CD14-positive monocyte (primary cell): ENCODE data around the gene COL20A1. TPM values are rescaled to one million over a fixed set of nuclear protein-coding genes. Genes with fewer than 3 reads are reported as not detected.

Source experiments
- DNase-seq, 3 donors: peaks; one replicate each; pipeline ENCODE4 v3.0.0-alpha.2; 2011 to 2022
- H2AFZ ChIP-seq: 2 replicates; pipeline ENCODE4 v1.6.0; 2012; ENCODE audit warnings: mild to moderate bottlenecking, low read depth, low read length, inconsistent platforms; ENCODE audit not compliant: insufficient read depth, poor library complexity, severe bottlenecking
- H3K27ac ChIP-seq, 2 donors: 1 replicate in 1 of 2; 2 replicates in 1 of 2; pipeline ENCODE4 v1.5.1; 2012 to 2013; ENCODE audit warnings: low read length in 2 of 2, control low read depth in 1 of 2, inconsistent platforms in 1 of 2, low read depth in 1 of 2, mild to moderate bottlenecking in 1 of 2
- H3K27me3 ChIP-seq, 2 donors: one replicate each; pipeline versions ENCODE4 v1.6.0 to v1.6.1; 2011 to 2013; ENCODE audit warnings: low read length in 2 of 2; ENCODE audit not compliant: control insufficient read depth in 2 of 2, insufficient read depth in 2 of 2
- H3K36me3 ChIP-seq, 2 donors: replicated peaks in 1 of 2; 1 replicate in 1 of 2; 2 replicates in 1 of 2; pipeline versions ENCODE4 v1.5.1 to v1.6.1; 2012 to 2013; ENCODE audit warnings: low read length in 2 of 2, control low read depth in 1 of 2, inconsistent platforms in 1 of 2, mild to moderate bottlenecking in 1 of 2; ENCODE audit not compliant: insufficient read depth in 2 of 2, control insufficient read depth in 1 of 2
- H3K4me1 ChIP-seq, 2 donors: 1 replicate in 1 of 2; 2 replicates in 1 of 2; pipeline versions ENCODE4 v1.5.1 to v1.6.1; 2012 to 2013; ENCODE audit warnings: low read length in 2 of 2, control low read depth in 1 of 2, inconsistent platforms in 1 of 2, mild to moderate bottlenecking in 1 of 2, moderate library complexity in 1 of 2; ENCODE audit not compliant: insufficient read depth in 2 of 2, control insufficient read depth in 1 of 2
- H3K4me2 ChIP-seq: replicated peaks from 2 replicates; pipeline ENCODE3; 2012; ENCODE audit warnings: low read length, moderate library complexity, mild to moderate bottlenecking; ENCODE audit not compliant: poor library complexity, severe bottlenecking; ENCODE audit errors: extremely low read depth
- H3K4me3 ChIP-seq, 3 experiments: fragments of 200-600 bp in 1 of 3; sonication (generic) in 1 of 3; replicated peaks in 1 of 3; 1 replicate in 2 of 3; 2 replicates in 1 of 3; pipeline ENCODE4 v1.5.1; 2011 to 2013; ENCODE audit warnings: low read length in 3 of 3, mild to moderate bottlenecking in 3 of 3, control low read depth in 2 of 3, low read depth in 2 of 3, inconsistent platforms in 1 of 3, moderate library complexity in 1 of 3
- H3K79me2 ChIP-seq: 2 replicates; pipeline ENCODE4 v1.6.0; 2012; ENCODE audit warnings: mild to moderate bottlenecking, control low read depth, inconsistent platforms, low read length, moderate library complexity; ENCODE audit not compliant: insufficient read depth
- H3K9ac ChIP-seq: 2 replicates; pipeline ENCODE4 v1.6.0; 2017; ENCODE audit warnings: low read length, mild to moderate bottlenecking; ENCODE audit not compliant: insufficient read depth, poor library complexity, severe bottlenecking
- H3K9me3 ChIP-seq, 2 donors: replicated peaks in 1 of 2; 1 replicate in 1 of 2; 2 replicates in 1 of 2; pipeline versions ENCODE4 v1.5.1 to v1.6.1; 2012 to 2013; ENCODE audit warnings: low read length in 2 of 2, control low read depth in 1 of 2; ENCODE audit not compliant: control insufficient read depth in 1 of 2, insufficient read depth in 1 of 2
- H4K20me1 ChIP-seq: 2 replicates; pipeline ENCODE4 v1.6.0; 2012; ENCODE audit warnings: mild to moderate bottlenecking, low read length, control low read depth, moderate library complexity; ENCODE audit not compliant: insufficient read depth
- H3K27ac Mint-ChIP-seq, 7 donors: one replicate each; pipeline ENCODE4 v1.8.0; 2020; ENCODE audit warnings: mild to moderate bottlenecking in 7 of 7, mixed read lengths in 7 of 7, moderate library complexity in 6 of 7, inconsistent platforms in 2 of 7
- H3K27me3 Mint-ChIP-seq, 3 donors: one replicate each; pipeline ENCODE4 v1.8.0; 2021 to 2022; ENCODE audit warnings: low read depth in 3 of 3, mild to moderate bottlenecking in 3 of 3, mixed read lengths in 3 of 3, moderate library complexity in 3 of 3, inconsistent platforms in 1 of 3
- H3K36me3 Mint-ChIP-seq, 2 donors: one replicate each; pipeline ENCODE4 v1.8.0; 2020; ENCODE audit warnings: mixed read lengths in 2 of 2, inconsistent platforms in 1 of 2, mild to moderate bottlenecking in 1 of 2
- H3K4me1 Mint-ChIP-seq: one replicate; pipeline ENCODE4 v1.8.0; 2020; ENCODE audit warnings: mild to moderate bottlenecking, mixed read lengths
- H3K4me3 Mint-ChIP-seq, 2 donors: one replicate each; pipeline ENCODE4 v1.8.0; 2020; ENCODE audit warnings: mild to moderate bottlenecking in 2 of 2, mixed read lengths in 2 of 2, moderate library complexity in 1 of 2
- H3K9me3 Mint-ChIP-seq, 7 donors: one replicate each; pipeline ENCODE4 v1.8.0; 2020 to 2022; ENCODE audit warnings: mixed read lengths in 7 of 7, mild to moderate bottlenecking in 6 of 7, moderate library complexity in 6 of 7, inconsistent platforms in 2 of 7
- WGBS: methylation state at CpG from one replicate; pipeline ENCODE4 v1.1.5; 2013; ENCODE audit warnings: missing lambda C conversion rate; ENCODE audit not compliant: insufficient coverage; 5-methylcytosine and 5-hydroxymethylcytosine counted together
- intact Hi-C, 2 donors: fragments of 100-400 bp; cut with micrococcal nuclease; formaldehyde crosslinking; loops; one replicate each; pipeline versions ENCODE4 v1.15.0 to v1.15.1; 2023
- polyA plus RNA-seq, 3 donors: library from polyadenylated mRNA; depleted of rRNA in 1 of 3; unstranded in 2 of 3; stranded (reverse) in 1 of 3; fragments of 300-500 nt in 2 of 3; fragments of >200 nt in 1 of 3; fragmentation: Illumina TruSeq in 2 of 3; gene quantifications; 1 replicate in 2 of 3; 2 replicates in 1 of 3; pipeline ENCODE4 v1.2.3, GENCODE V29; 2012 to 2021
- TF ChIP-seq, protein P1 (sequence below): fragments of 200-600 bp; IDR thresholded peaks from one replicate; pipeline ENCODE4 v1.8.0; 2022; ENCODE audit warnings: antibody characterized with exemption, mild to moderate bottlenecking

Gene COL20A1
- polyA plus RNA-seq, 3 donors: not detected

DNA sequence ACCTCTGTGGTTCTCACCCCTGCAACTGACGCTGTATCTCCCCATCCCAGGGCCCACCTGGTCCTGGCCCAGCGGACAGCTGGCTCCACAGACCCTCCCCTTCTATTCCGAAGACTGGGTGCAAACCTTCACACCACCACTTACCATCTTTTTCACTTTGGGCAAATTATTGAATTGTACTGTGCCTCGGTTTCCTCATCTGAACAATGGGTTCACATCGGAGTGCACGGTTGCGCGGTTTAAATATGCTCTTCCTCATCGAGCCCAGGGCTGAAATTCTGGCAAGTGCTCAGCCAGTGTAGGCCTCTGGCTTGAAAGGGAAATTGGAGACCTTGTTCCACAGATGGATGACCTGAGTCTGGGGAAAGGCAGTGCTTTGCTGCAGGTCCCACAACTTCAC is 23.3 kb upstream of the COL20A1 start:
- H3K4me1 Mint-ChIP-seq: peaks cover 17% of the 10 kb centered on the region
- no peak overlapping the region for H2AFZ ChIP-seq
- H4K20me1 ChIP-seq: peaks cover 13% of the 10 kb centered on the region
- peaks cover 2 to 25% (median 10%) of the 10 kb centered on the region in 3 donors for H3K27me3 Mint-ChIP-seq
- no peak for DNase-seq
- H3K27me3 ChIP-seq: peaks cover 0 to 3% of the 10 kb centered on the region in 2 donors
- no peaks in the 10 kb centered on the region for H3K36me3 ChIP-seq
- peaks cover 0 to 1% (median 0%) of the 10 kb centered on the region in 7 donors for H3K9me3 Mint-ChIP-seq
- peaks cover 17 to 19% of the 10 kb centered on the region in 2 donors for H3K4me1 ChIP-seq
- peaks cover 21% of the 10 kb centered on the region for H3K79me2 ChIP-seq
- H3K9ac ChIP-seq: no peak overlapping the region
- no peaks in the 10 kb centered on the region for H3K36me3 Mint-ChIP-seq
- H3K27ac Mint-ChIP-seq: peak overlapping the region in 1 of 7 donors; percentile 26
- intact Hi-C loops: loop anchor here (5.0 to 10.0 kb wide), 2 partner anchors 47 to 635 kb away; no protein-coding TSS in a partner anchor
- no peak overlapping the region for H3K4me2 ChIP-seq
- no peak overlapping the region for H3K4me3 Mint-ChIP-seq
- 88% methylated on average over 7 of the region's 9 CpGs for WGBS
- H3K9me3 ChIP-seq: no peaks in the 10 kb centered on the region
- no peak overlapping the region for H3K27ac ChIP-seq
- no peak overlapping the region for H3K4me3 ChIP-seq
- TF ChIP-seq, protein P1, sequence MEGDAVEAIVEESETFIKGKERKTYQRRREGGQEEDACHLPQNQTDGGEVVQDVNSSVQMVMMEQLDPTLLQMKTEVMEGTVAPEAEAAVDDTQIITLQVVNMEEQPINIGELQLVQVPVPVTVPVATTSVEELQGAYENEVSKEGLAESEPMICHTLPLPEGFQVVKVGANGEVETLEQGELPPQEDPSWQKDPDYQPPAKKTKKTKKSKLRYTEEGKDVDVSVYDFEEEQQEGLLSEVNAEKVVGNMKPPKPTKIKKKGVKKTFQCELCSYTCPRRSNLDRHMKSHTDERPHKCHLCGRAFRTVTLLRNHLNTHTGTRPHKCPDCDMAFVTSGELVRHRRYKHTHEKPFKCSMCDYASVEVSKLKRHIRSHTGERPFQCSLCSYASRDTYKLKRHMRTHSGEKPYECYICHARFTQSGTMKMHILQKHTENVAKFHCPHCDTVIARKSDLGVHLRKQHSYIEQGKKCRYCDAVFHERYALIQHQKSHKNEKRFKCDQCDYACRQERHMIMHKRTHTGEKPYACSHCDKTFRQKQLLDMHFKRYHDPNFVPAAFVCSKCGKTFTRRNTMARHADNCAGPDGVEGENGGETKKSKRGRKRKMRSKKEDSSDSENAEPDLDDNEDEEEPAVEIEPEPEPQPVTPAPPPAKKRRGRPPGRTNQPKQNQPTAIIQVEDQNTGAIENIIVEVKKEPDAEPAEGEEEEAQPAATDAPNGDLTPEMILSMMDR: no peak

DNA sequence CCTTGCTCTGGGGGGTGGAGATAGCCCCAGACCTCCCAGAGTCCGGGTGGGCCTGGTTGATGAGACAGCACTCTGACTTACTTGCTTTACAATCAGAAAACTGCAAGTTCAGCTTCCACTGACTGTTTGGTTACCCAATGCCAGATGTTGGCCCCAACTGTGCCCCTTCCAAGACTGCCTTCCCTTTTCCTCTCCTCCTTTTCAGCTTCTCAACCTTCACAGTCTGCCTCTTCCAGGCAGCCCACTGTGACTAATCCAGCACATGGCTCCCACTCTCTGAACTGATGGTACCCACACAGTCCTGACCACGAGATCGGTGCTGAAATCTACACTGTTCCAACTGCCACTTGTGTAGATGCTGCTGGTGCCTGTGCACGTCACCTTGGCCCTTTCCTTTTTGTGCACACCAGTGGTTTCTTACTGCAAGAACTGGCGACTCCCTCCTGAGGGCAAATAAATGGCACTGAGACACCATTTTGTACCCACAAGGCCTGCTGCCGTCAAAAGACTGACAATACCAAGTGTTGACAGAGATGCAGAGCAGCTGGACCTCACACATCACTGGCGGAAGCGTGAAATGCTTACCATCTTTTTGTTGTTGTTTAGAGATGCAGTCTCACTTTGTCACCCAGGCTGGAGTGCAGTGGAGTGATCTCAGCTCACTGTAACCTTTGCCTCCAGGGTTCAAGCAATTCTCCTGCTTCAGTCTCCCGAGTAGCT is 22.2 kb upstream of the COL20A1 start:
- Histone ChIP-seq H4K20me1 (peaks cover 23% of the 10 kb centered on the region), H3K4me2 (no peak overlapping the region), H3K27me3 (peaks cover 0 to 3% of the 10 kb centered on the region in 2 donors), H3K4me3 (no peak overlapping the region), H3K9me3 (no peaks in the 10 kb centered on the region), H3K36me3 (peaks cover 2 to 4% of the 10 kb centered on the region in 2 donors), H2AFZ (no peak overlapping the region), H3K9ac (no peak overlapping the region), H3K79me2 (peaks cover 31% of the 10 kb centered on the region), H3K27ac (no peak overlapping the region), H3K4me1 (peaks cover 17 to 19% of the 10 kb centered on the region in 2 donors)
- H3K4me1 Mint-ChIP-seq: peaks cover 22% of the 10 kb centered on the region
- H3K27ac Mint-ChIP-seq: no peak overlapping the region
- peaks cover 0 to 1% (median 0%) of the 10 kb centered on the region in 7 donors for H3K9me3 Mint-ChIP-seq
- TF ChIP-seq, protein P1: no peak
- no peak for DNase-seq
- whole genome bisulfite sequencing: 98% methylated on average over 8 of the region's 9 CpGs
- H3K4me3 Mint-ChIP-seq: no peak overlapping the region
- H3K36me3 Mint-ChIP-seq: peaks cover 2 to 5% of the 10 kb centered on the region in 2 donors
- H3K27me3 Mint-ChIP-seq: peaks cover 2 to 21% (median 9%) of the 10 kb centered on the region in 3 donors
- intact Hi-C loops: loop anchor here (5.0 to 10.0 kb wide), 2 partner anchors 48 to 634 kb away; no protein-coding TSS in a partner anchor
